H1 (cell line): ENCODE results near the gene PLPPR3. TPM values are rescaled to one million over a fixed set of nuclear protein-coding genes. Genes with fewer than 3 reads are reported as not detected.
"Not testable (repeated sequence)": the region's sequence is repeated elsewhere in the genome, so short reads cannot be mapped to it uniquely, and the experiment has no call there.

Experiments used
- CTCF ChIA-PET: fragments of 300-600 bp; sonication (Branson Sonifier 250); formaldehyde crosslinking; loops from one replicate; lab custom pipeline; 2021; ENCODE audit not compliant: partially characterized antibody; lab: Charles Lee
- POLR2A ChIA-PET: fragments of 300-600 bp; sonication (Branson Sonifier 250); formaldehyde crosslinking; loops from one replicate; lab custom pipeline; 2021; ENCODE audit warnings: inconsistent platforms; ENCODE audit not compliant: partially characterized antibody; lab: Charles Lee
- DNase-seq, 2 experiments: peaks; one replicate each; pipeline versions ENCODE4 v3.0.0 to v3.0.0-alpha.2; 2010 to 2022; ENCODE audit warnings: low spot score in 2 of 2, low read depth in 1 of 2, mixed read lengths in 1 of 2
- FAIRE-seq: peaks from 2 replicates; lab custom pipeline; 2011; peaks lifted over from hg19 to GRCh38; lab: Jason Lieb, UNC
- H2AFZ ChIP-seq: 2 replicates; pipeline ENCODE4 v1.8.1; 2012; ENCODE audit warnings: low read length, inconsistent platforms
- H2AK5ac ChIP-seq: 2 replicates; pipeline ENCODE4 v1.6.1; 2013; ENCODE audit warnings: low read depth, low read length
- H2BK120ac ChIP-seq: replicated peaks from 2 replicates; pipeline ENCODE3; 2013; ENCODE audit warnings: low read depth, low read length, inconsistent platforms
- H2BK12ac ChIP-seq: 2 replicates; pipeline ENCODE4 v1.6.1; 2013; ENCODE audit warnings: low read depth, low read length
- H2BK15ac ChIP-seq: 2 replicates; pipeline ENCODE4 v1.6.1; 2013; ENCODE audit warnings: low read length
- H2BK20ac ChIP-seq: 2 replicates; pipeline ENCODE4 v1.6.1; 2013; ENCODE audit warnings: low read length
- H2BK5ac ChIP-seq: 2 replicates; pipeline ENCODE4 v1.6.1; 2013; ENCODE audit warnings: low read depth, low read length
- H3K14ac ChIP-seq: 2 replicates; pipeline ENCODE4 v1.6.1; 2013; ENCODE audit warnings: inconsistent platforms; ENCODE audit not compliant: insufficient read length
- H3K18ac ChIP-seq: 2 replicates; pipeline ENCODE4 v1.6.1; 2013; ENCODE audit warnings: low read length; ENCODE audit errors: extremely low read depth
- H3K23ac ChIP-seq: 2 replicates; pipeline ENCODE4 v1.6.1; 2013; ENCODE audit warnings: inconsistent platforms; ENCODE audit not compliant: insufficient read length
- H3K23me2 ChIP-seq: 2 replicates; pipeline ENCODE4 v1.6.1; 2013; ENCODE audit warnings: low read depth, low read length
- H3K27ac ChIP-seq: 2 replicates; pipeline ENCODE4 v1.6.1; 2011; ENCODE audit warnings: low read depth, low read length, inconsistent platforms
- H3K27me3 ChIP-seq, 4 experiments: replicated peaks in 1 of 4; 1 replicate in 1 of 4; 2 replicates in 3 of 4; pipeline versions ENCODE4 v1.6.1 to v1.8.1; 2011 to 2013; ENCODE audit warnings: low read length in 3 of 4, mild to moderate bottlenecking in 3 of 4, inconsistent platforms in 2 of 4, mixed read lengths in 2 of 4, moderate library complexity in 1 of 4; ENCODE audit not compliant: control insufficient read depth in 3 of 4, insufficient read depth in 3 of 4; ENCODE audit errors: extremely low read depth in 1 of 4
- H3K36me3 ChIP-seq, 4 experiments: 2 replicates each; pipeline versions ENCODE4 v1.6.1 to v1.8.1; 2011 to 2013; ENCODE audit warnings: mild to moderate bottlenecking in 4 of 4, low read length in 3 of 4, moderate library complexity in 2 of 4, control low read depth in 1 of 4, inconsistent platforms in 1 of 4; ENCODE audit not compliant: insufficient read depth in 4 of 4, control insufficient read depth in 2 of 4
- H3K4ac ChIP-seq: replicated peaks from 2 replicates; pipeline ENCODE3; 2013; ENCODE audit warnings: low read length, low read depth, mixed read lengths, inconsistent platforms; ENCODE audit not compliant: insufficient read length
- H3K4me1 ChIP-seq, 4 experiments: replicated peaks in 1 of 4; 1 replicate in 1 of 4; 2 replicates in 3 of 4; pipeline versions ENCODE4 v1.6.1 to v1.8.1; 2011 to 2013; ENCODE audit warnings: low read length in 3 of 4, inconsistent platforms in 2 of 4, mixed read lengths in 1 of 4; ENCODE audit not compliant: insufficient read depth in 4 of 4, control insufficient read depth in 3 of 4
- H3K4me2 ChIP-seq, 2 experiments: 2 replicates each; pipeline versions ENCODE4 v1.6.1 to v1.8.1; 2011 to 2013; ENCODE audit warnings: low read depth in 2 of 2, low read length in 2 of 2, control low read depth in 1 of 2, inconsistent platforms in 1 of 2, mild to moderate bottlenecking in 1 of 2; ENCODE audit not compliant: insufficient read depth in 1 of 2
- H3K4me3 ChIP-seq, 4 experiments: fragments of 200-600, 300-600 bp in 1 of 4; sonication (generic), shearing (Covaris generic), sonication (Bioruptor Twin) in 1 of 4; 2 replicates each; pipeline versions ENCODE4 v1.5.1 to v1.8.1; 2011 to 2016; ENCODE audit warnings: low read length in 4 of 4, low read depth in 3 of 4, control low read depth in 2 of 4, inconsistent platforms in 2 of 4, mild to moderate bottlenecking in 2 of 4, mixed read lengths in 1 of 4, moderate library complexity in 1 of 4; ENCODE audit not compliant: insufficient read depth in 2 of 4; ENCODE audit errors: extremely low read depth in 1 of 4
- H3K56ac ChIP-seq: replicated peaks from 2 replicates; pipeline ENCODE3; 2013; ENCODE audit warnings: low read depth, mild to moderate bottlenecking, mixed read lengths, low read length, inconsistent platforms; ENCODE audit not compliant: insufficient read length
- H3K79me1 ChIP-seq: 2 replicates; pipeline ENCODE4 v1.6.1; 2013; ENCODE audit warnings: low read depth, low read length, control low read depth
- H3K79me2 ChIP-seq, 2 experiments: 2 replicates each; pipeline versions ENCODE4 v1.6.1 to v1.8.1; 2012 to 2013; ENCODE audit warnings: low read length in 2 of 2, mild to moderate bottlenecking in 2 of 2, inconsistent platforms in 1 of 2; ENCODE audit not compliant: insufficient read depth in 2 of 2, control insufficient read depth in 1 of 2
- H3K9ac ChIP-seq, 4 experiments: replicated peaks in 1 of 4; 1 replicate in 1 of 4; 2 replicates in 3 of 4; pipeline versions ENCODE4 v1.6.1 to v1.8.1; 2011 to 2013; ENCODE audit warnings: low read depth in 3 of 4, low read length in 3 of 4, control low read depth in 2 of 4, mild to moderate bottlenecking in 2 of 4, moderate library complexity in 2 of 4, inconsistent platforms in 1 of 4; ENCODE audit errors: extremely low read depth in 1 of 4
- H3K9me3 ChIP-seq, 2 experiments: 2 replicates each; pipeline versions ENCODE4 v1.6.1 to v1.8.1; 2012 to 2013; ENCODE audit warnings: mild to moderate bottlenecking in 2 of 2, moderate library complexity in 2 of 2, control low read depth in 1 of 2, inconsistent platforms in 1 of 2, low read depth in 1 of 2, low read length in 1 of 2, mixed read lengths in 1 of 2; ENCODE audit not compliant: insufficient read depth in 2 of 2
- H4K20me1 ChIP-seq, 2 experiments: replicated peaks in 1 of 2; 2 replicates each; pipeline versions ENCODE3 to v1.8.1; 2011 to 2013; ENCODE audit warnings: inconsistent platforms in 2 of 2, low read length in 2 of 2, mild to moderate bottlenecking in 1 of 2; ENCODE audit not compliant: insufficient read depth in 2 of 2, control insufficient read depth in 1 of 2
- H4K5ac ChIP-seq: 2 replicates; pipeline ENCODE4 v1.6.1; 2013; ENCODE audit warnings: low read length, low read depth, mixed read lengths, inconsistent platforms; ENCODE audit not compliant: insufficient read length
- H4K8ac ChIP-seq: 2 replicates; pipeline ENCODE4 v1.8.0; 2013; ENCODE audit warnings: mild to moderate bottlenecking, moderate library complexity, low read length, inconsistent platforms; ENCODE audit not compliant: insufficient read depth; ENCODE audit errors: extremely low read depth
- H4K91ac ChIP-seq: replicated peaks from 2 replicates; pipeline ENCODE3; 2013; ENCODE audit warnings: low read length, mixed read lengths, inconsistent platforms; ENCODE audit not compliant: insufficient read length
- WGBS, 2 experiments: shearing (Covaris generic) in 1 of 2; methylation state at CpG; one replicate each; pipeline versions ENCODE4 v1.1.6 to v1.1.7; 2013 to 2015; ENCODE audit warnings: low lambda C conversion rate in 2 of 2, mixed read lengths in 2 of 2, inconsistent platforms in 1 of 2, low coverage in 1 of 2, missing lambda C conversion rate in 1 of 2; ENCODE audit not compliant: insufficient replicate concordance in 2 of 2, insufficient coverage in 1 of 2, insufficient read length in 1 of 2; ENCODE audit errors: extremely low coverage in 1 of 2, missing lambda C conversion rate in 1 of 2; 5-methylcytosine and 5-hydroxymethylcytosine counted together
- polyA plus RNA-seq, 7 experiments: library from polyadenylated mRNA; depleted of rRNA in 3 of 7; stranded (reverse) in 5 of 7; unstranded in 2 of 7; fragments of >200 nt in 5 of 7; fragments of 200-250 nt in 2 of 7; gene quantifications; 1 replicate in 5 of 7; 2 replicates in 1 of 7; 4 replicates in 1 of 7; pipeline versions ENCODE4 v1.2.1 to v1.2.3, GENCODE V29; 2011 to 2013; ENCODE audit warnings: missing spikeins in 2 of 7, mixed read lengths in 2 of 7
- total RNA-seq: library from RNA; stranded (reverse); fragmentation: NEBNext Ultra II Directional; extraction: Animal tissue kit (Norgen Biotek cat#: 25700); gene quantifications from 2 replicates; pipeline ENCODE4 v1.2.1, GENCODE V29; 2021

PLPPR3 gene
- total and polyA plus RNA-seq, 2 of the 8 experiments (the other 6 are each of a cell fraction or from before 2014, with no cell fraction given) = 71.7 to 76.4 TPM

DNA sequence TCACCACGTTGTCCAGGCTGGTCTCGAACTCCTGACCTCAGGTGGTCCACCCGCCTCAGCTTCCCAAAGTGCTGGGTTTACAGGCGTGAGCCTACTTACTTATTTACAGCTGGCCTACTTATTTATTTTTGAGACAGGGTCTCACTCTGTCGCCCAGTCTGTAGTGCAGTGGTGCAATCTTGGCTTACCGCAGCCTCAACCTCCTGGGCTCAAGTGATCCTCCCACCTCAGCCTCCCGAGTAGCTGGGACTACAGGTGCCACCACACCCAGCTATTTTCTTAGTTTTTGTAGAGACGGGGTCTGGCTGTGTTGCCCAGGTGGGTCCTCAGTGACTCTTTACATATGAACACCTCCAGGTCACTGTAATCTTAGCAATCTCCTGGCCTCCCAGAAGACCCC lies 27.4 kb upstream of the PLPPR3 start:
- not testable (repeated sequence) for H3K23ac ChIP-seq, H2BK5ac ChIP-seq, H4K20me1 ChIP-seq, H3K36me3 ChIP-seq, H3K56ac ChIP-seq, H3K4me2 ChIP-seq, H3K4me3 ChIP-seq, H3K14ac ChIP-seq, H3K27ac ChIP-seq, DNase-seq, H3K79me2 ChIP-seq, H3K23me2 ChIP-seq, H3K4me1 ChIP-seq, H4K5ac ChIP-seq, H3K4ac ChIP-seq, H2AK5ac ChIP-seq, H2AFZ ChIP-seq, H3K9me3 ChIP-seq, FAIRE-seq, H2BK15ac ChIP-seq, H3K9ac ChIP-seq, H4K8ac ChIP-seq, H4K91ac ChIP-seq, H3K18ac ChIP-seq, H3K27me3 ChIP-seq, H2BK12ac ChIP-seq, H2BK20ac ChIP-seq, H2BK120ac ChIP-seq, H3K79me1 ChIP-seq
- CTCF ChIA-PET = interaction anchor here (0.9 to 1.9 kb wide), 6 partner anchors 9 to 115 kb away, joined by 3 to 6 read pairs (median 3); no protein-coding TSS in a partner anchor
- POLR2A ChIA-PET = interaction anchor here (1.5 to 2.9 kb wide), 2 partner anchors 53 to 70 kb away, joined by 3 to 9 read pairs; partner anchors contain the start of gene PTBP1
- WGBS, 2 experiments = 80% methylated on average over 8 of the region's 8 CpGs; no CpG with 5 or more reads in 1 of the 2 experiments
